ENCODE data around the gene DBNDD1.

DNA sequence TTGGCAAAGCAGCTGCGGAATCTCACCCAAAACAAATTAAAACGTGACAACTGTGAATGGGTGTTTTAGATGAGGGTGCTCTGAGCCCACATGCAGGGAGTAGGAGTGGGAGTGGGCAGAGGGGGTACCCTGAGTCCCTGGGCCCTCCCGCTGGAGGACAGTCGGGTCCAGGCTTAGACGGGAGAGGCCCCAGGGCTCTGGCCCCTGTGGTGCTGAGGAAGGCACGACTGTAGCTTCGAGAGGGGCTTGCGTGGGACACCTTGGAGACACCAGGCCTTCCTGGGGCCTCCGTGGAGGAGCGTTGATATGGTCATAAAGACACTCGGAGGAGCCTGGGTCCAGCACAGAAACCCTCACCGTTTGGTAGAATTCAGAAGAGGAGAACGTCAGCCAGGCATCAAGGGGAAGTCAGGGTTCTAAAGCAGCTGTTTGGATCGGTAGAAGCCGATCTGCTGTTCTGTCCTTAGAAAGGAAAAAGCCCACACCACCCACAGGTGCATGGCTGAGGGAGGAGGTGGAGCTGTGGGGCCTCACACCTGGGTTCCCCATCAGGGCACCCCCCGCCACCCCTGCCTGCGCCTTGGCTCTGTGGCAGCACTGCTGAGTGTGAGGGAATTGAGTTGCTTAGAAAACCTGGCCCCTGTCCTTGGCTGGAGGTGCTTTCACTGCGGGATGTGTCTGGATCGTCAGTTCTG, 18.4 kb downstream of the DBNDD1 start:
- TF ChIP-seq YY1 (IDR thresholded peaks at IDR 0.05; ENCODE audit: low read depth, low read length) (no peak), EP300 (IDR thresholded peaks at IDR 0.05; ENCODE audit: borderline replicate concordance in 1 of 2, control insufficient read depth in 1 of 2, low read depth in 2 of 2, low read length in 2 of 2) (no peak), SMC3 (IDR thresholded peaks at IDR 0.05; ENCODE audit: borderline replicate concordance, low read length) (no peak), CREM (IDR thresholded peaks at IDR 0.05; ENCODE audit: low read depth) (no peak)
